Gastroesophageal sphincter (tissue), 4 donors: ENCODE data around the gene CXCR3. TPM values are rescaled to one million over a fixed set of nuclear protein-coding genes. Genes with fewer than 3 reads are reported as not detected.

Source experiments
- ATAC-seq: fragments of 150-250 bp; one replicate; pipeline ENCODE4 v1.9.1; 2016; ENCODE audit warnings: mild to moderate bottlenecking, moderate library complexity
- H3K27ac ChIP-seq, 4 donors: fragments of 200-600 bp; sonication (generic) in 3 of 4; 1 replicate in 3 of 4; 2 replicates in 1 of 4; pipeline ENCODE4 v1.5.1; 2016 to 2019
- H3K27me3 ChIP-seq: fragments of 200-600 bp; sonication (generic); one replicate; pipeline ENCODE4 v1.5.1; 2019
- H3K36me3 ChIP-seq, 2 donors: fragments of 200-600 bp; sonication (generic); one replicate each; pipeline ENCODE4 v1.5.1; 2019; ENCODE audit warnings: control low read depth in 1 of 2
- H3K4me1 ChIP-seq, 3 donors: fragments of 200-600 bp; sonication (generic); 1 replicate in 2 of 3; 2 replicates in 1 of 3; pipeline ENCODE4 v1.5.1; 2016 to 2019; ENCODE audit warnings: control low read depth in 2 of 3
- H3K4me3 ChIP-seq, 2 donors: fragments of 200-600 bp; sonication (generic); one replicate each; pipeline ENCODE4 v1.5.1; 2019; ENCODE audit warnings: mild to moderate bottlenecking in 1 of 2, moderate library complexity in 1 of 2
- H3K9me3 ChIP-seq, 3 donors: fragments of 200-600 bp; sonication (generic); one replicate each; pipeline ENCODE4 v1.5.1; 2017 to 2019; ENCODE audit warnings: control low read depth in 2 of 3
- CTCF ChIP-seq, 4 experiments: fragments of 200-600 bp in 2 of 4; fragments of 450-650 bp in 2 of 4; sonication (generic) in 1 of 4; IDR thresholded peaks; one replicate each; pipeline ENCODE4 v1.5.1; 2017 to 2019; ENCODE audit warnings: antibody characterized with exemption in 4 of 4, mild to moderate bottlenecking in 2 of 4, moderate library complexity in 2 of 4
- EP300 ChIP-seq: sonication (generic); formaldehyde crosslinking; IDR thresholded peaks from one replicate; pipeline ENCODE4 v1.6.1; 2017; ENCODE audit warnings: antibody characterized with exemption, mild to moderate bottlenecking
- POLR2A ChIP-seq, 2 donors: fragments of 450-650 bp; IDR thresholded peaks; one replicate each; pipeline ENCODE4 v1.6.1; 2017; ENCODE audit warnings: antibody characterized with exemption in 2 of 2, mild to moderate bottlenecking in 2 of 2, moderate library complexity in 1 of 2
- POLR2AphosphoS5 ChIP-seq: sonication (generic); formaldehyde crosslinking; IDR thresholded peaks from one replicate; pipeline ENCODE4 v1.6.1; 2017; ENCODE audit warnings: antibody characterized with exemption
- WGBS, 2 donors: methylation state at CpG; one replicate each; pipeline ENCODE4 v1.1.5; 2018; ENCODE audit warnings: low coverage in 1 of 2; 5-methylcytosine and 5-hydroxymethylcytosine counted together
- total RNA-seq, 4 donors: library from RNA; depleted of rRNA; stranded (reverse); fragments of >200 nt; gene quantifications; one replicate each; pipeline ENCODE4 v1.1.0, GENCODE V29; 2016

The CXCR3 gene
- total RNA-seq, 4 donors from 2014 or later, result 0.54 TPM; not detected in 3

- Histone ChIP-seq H3K4me3 (no peak overlapping the region), H3K27me3 (no peaks in the 10 kb centered on the region), H3K4me1 (peaks cover 0 to 16% (median 0%) of the 10 kb centered on the region in 3 donors), H3K36me3 (no peaks in the 10 kb centered on the region), H3K9me3 (no peaks in the 10 kb centered on the region), H3K27ac (no peak overlapping the region)
- WGBS, 2 donors, result 33 to 75% methylated on average over 1 to 4 of the region's 10 CpGs
- TF ChIP-seq CTCF (IDR thresholded peaks at IDR 0.05) (no peak), POLR2AphosphoS5 (no peak), POLR2A (IDR thresholded peaks at IDR 0.05) (no peak), EP300 (no peak)
- no peak for ATAC-seq
Measured at GRCh38 chrX:71632923-71633657, 14.8 kb upstream of the CXCR3 start.

- H3K9me3 ChIP-seq, result no peaks in the 10 kb centered on the region
- H3K27me3 ChIP-seq, result no peaks in the 10 kb centered on the region
- no peak overlapping the region for H3K27ac ChIP-seq
- no peak for TF ChIP-seq CTCF (IDR thresholded peaks at IDR 0.05)
- no peak for TF ChIP-seq POLR2A (IDR thresholded peaks at IDR 0.05)
- TF ChIP-seq EP300, result no peak
- TF ChIP-seq POLR2AphosphoS5, result no peak
- no peaks in the 10 kb centered on the region for H3K4me1 ChIP-seq
- no peak overlapping the region for H3K4me3 ChIP-seq
- ATAC-seq, result no peak
- no peaks in the 10 kb centered on the region for H3K36me3 ChIP-seq
- 33 to 71% methylated on average over 1 of the region's 2 CpGs for WGBS, 2 donors
Measured at GRCh38 chrX:71629467-71629866, 11.2 kb upstream of the CXCR3 start.

DNA sequence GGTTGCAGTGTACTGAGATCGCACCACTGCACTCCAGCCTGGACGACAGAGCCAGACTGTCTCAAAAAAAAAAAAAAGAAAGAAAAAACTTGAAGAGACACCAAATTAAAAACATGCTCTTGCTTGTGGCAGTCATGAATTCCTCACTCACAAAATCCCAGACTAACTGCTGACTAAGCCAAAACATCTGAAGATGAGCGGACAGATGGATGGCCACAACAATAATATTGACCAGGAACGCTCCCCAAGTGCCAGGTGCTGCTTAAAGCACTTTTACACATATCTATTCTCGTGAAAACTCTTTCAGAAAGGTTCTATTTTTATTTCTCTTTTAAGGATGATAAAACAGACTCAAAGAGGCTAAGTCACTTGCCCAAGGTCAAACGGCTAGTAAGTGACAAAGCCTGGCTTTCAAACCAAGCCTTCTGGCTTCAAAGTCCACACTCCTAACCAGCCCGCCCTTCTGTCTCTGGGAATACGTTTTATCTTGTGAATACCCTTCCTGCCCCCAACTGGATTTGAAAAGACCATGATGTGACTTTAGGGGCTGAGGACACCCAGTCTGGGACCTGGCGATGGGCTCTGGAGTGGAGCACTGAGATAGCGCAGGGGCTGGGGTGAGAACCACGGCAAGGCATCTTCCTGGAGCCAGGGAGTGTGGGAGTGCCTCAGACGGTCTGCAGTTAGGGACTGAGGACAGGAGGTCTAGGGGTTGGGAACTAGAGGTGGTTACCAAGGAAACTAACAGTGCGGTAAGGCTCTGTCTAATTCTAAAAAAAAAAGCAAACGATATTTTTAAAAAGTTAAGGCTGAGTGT is 9.5 kb upstream of the CXCR3 start:
- no peaks in the 10 kb centered on the region for H3K36me3 ChIP-seq
- H3K9me3 ChIP-seq, result no peaks in the 10 kb centered on the region
- ATAC-seq, result no peak
- peaks cover 0 to 6% (median 3%) of the 10 kb centered on the region in 3 donors for H3K4me1 ChIP-seq
- no peak overlapping the region for H3K4me3 ChIP-seq
- TF ChIP-seq POLR2AphosphoS5, result no peak
- TF ChIP-seq EP300, result no peak
- no peak for TF ChIP-seq POLR2A (IDR thresholded peaks at IDR 0.05)
- no peak for TF ChIP-seq CTCF (IDR thresholded peaks at IDR 0.05)
- 76 to 79% methylated on average over 7 to 11 of the region's 14 CpGs for whole genome bisulfite sequencing, 2 donors
- no peak overlapping the region for H3K27ac ChIP-seq
- no peaks in the 10 kb centered on the region for H3K27me3 ChIP-seq

- H3K27me3 ChIP-seq, result no peaks in the 10 kb centered on the region
- H3K4me3 ChIP-seq, result no peak overlapping the region
- no peak overlapping the region for H3K27ac ChIP-seq
- H3K4me1 ChIP-seq, result peaks cover 0 to 18% (median 3%) of the 10 kb centered on the region in 3 donors
- H3K36me3 ChIP-seq, result no peaks in the 10 kb centered on the region
- ATAC-seq, result no peak
- WGBS, 2 donors, result no CpG with 5 or more reads among the region's 6 CpGs
- TF ChIP-seq CTCF (IDR thresholded peaks at IDR 0.05), result no peak
- TF ChIP-seq EP300, result no peak
- TF ChIP-seq POLR2AphosphoS5, result no peak
- no peak for TF ChIP-seq POLR2A (IDR thresholded peaks at IDR 0.05)
- H3K9me3 ChIP-seq, result no peaks in the 10 kb centered on the region
Measured at GRCh38 chrX:71626576-71626975, 8.3 kb upstream of the CXCR3 start.
